PC-3 (cell line): ENCODE measurements around the gene VTN. TPM values are rescaled to one million over a fixed set of nuclear protein-coding genes. Genes with fewer than 3 reads are reported as not detected.

Experiments used
- ATAC-seq: fragments of 200-7000 bp; cut with Tn5 transposase; 2 replicates; pipeline ENCODE4 v1.9.1; 2020; ENCODE audit warnings: mild to moderate bottlenecking, moderate library complexity
- BruUV-seq: library from RNA; stranded (reverse); fragments of 400-500 nt; replicated peaks from 2 replicates; lab custom pipeline; 2021; lab: Mats Ljungman, UMichigan
- CTCF ChIA-PET: fragments of 300-600 bp; sonication (Branson Sonifier 250); formaldehyde crosslinking; loops from one replicate; lab custom pipeline; 2022; ENCODE audit warnings: antibody characterized with exemption; lab: Charles Lee
- POLR2A ChIA-PET: fragments of 300-600 bp; sonication (Branson Sonifier 250); formaldehyde crosslinking; loops from one replicate; lab custom pipeline; 2022; ENCODE audit warnings: antibody characterized with exemption; ENCODE audit not compliant: unreplicated experiment; lab: Charles Lee
- DNase-seq: peaks from one replicate; pipeline ENCODE4 v3.0.0-alpha.2; 2015
- H2AFZ ChIP-seq: fragments of 300-600 bp; sonication (generic); 2 replicates; pipeline ENCODE4 v1.6.0; 2016; ENCODE audit warnings: antibody characterized with exemption, low read length
- H3F3A ChIP-seq: fragments of 300-600 bp; sonication (generic); one replicate; pipeline ENCODE4 v1.6.0; 2017; ENCODE audit warnings: antibody characterized with exemption, low read length, control low read depth, mild to moderate bottlenecking; ENCODE audit not compliant: unreplicated experiment
- H3K27ac ChIP-seq: fragments of 300-600 bp; sonication (generic); 2 replicates; pipeline ENCODE4 v1.5.1; 2016; ENCODE audit warnings: mild to moderate bottlenecking, low read length
- H3K27me3 ChIP-seq: fragments of 300-600 bp; sonication (generic); 2 replicates; pipeline ENCODE4 v1.6.1; 2016; ENCODE audit warnings: low read length, mixed read lengths
- H3K36me3 ChIP-seq: fragments of 300-600 bp; sonication (generic); 2 replicates; pipeline ENCODE4 v1.6.1; 2016; ENCODE audit warnings: low read depth, mixed run types, low read length, mixed read lengths
- H3K4me1 ChIP-seq: fragments of 300-600 bp; sonication (generic); 2 replicates; pipeline ENCODE4 v1.5.1; 2016; ENCODE audit warnings: low read length; ENCODE audit not compliant: insufficient read depth
- H3K4me2 ChIP-seq: fragments of 300-600 bp; sonication (generic); 2 replicates; pipeline ENCODE4 v1.6.0; 2016; ENCODE audit warnings: low read length
- H3K4me3 ChIP-seq: fragments of 300-600 bp; sonication (generic); 2 replicates; pipeline ENCODE4 v1.5.1; 2016; ENCODE audit warnings: mild to moderate bottlenecking, low read length, mixed read lengths
- H3K79me2 ChIP-seq: fragments of 300-600 bp; sonication (generic); 2 replicates; pipeline ENCODE4 v1.6.1; 2017; ENCODE audit warnings: low read length, mixed read lengths
- H3K9ac ChIP-seq: fragments of 300-600 bp; sonication (generic); 2 replicates; pipeline ENCODE4 v1.6.0; 2016; ENCODE audit warnings: mild to moderate bottlenecking, low read length
- H3K9me2 ChIP-seq: fragments of 300-600 bp; sonication (generic); replicated peaks from 2 replicates; pipeline ENCODE4 v1.6.1; 2016; ENCODE audit warnings: mixed run types, low read length, mixed read lengths
- H3K9me3 ChIP-seq: fragments of 300-600 bp; sonication (generic); 2 replicates; pipeline ENCODE4 v1.6.1; 2016; ENCODE audit warnings: low read length, mixed read lengths
- H4K20me1 ChIP-seq: fragments of 300-600 bp; sonication (generic); 2 replicates; pipeline ENCODE4 v1.6.1; 2016; ENCODE audit warnings: low read length, mixed read lengths
- EZH2 ChIP-seq: fragments of 300-600 bp; sonication (generic); IDR thresholded peaks from one replicate; pipeline ENCODE4 v1.6.1; 2017; ENCODE audit warnings: antibody characterized with exemption, mild to moderate bottlenecking, low read length; ENCODE audit not compliant: unreplicated experiment
- EZH2phosphoT487 ChIP-seq: fragments of 300-600 bp; sonication (generic); IDR thresholded peaks from 2 replicates; pipeline ENCODE4 v1.6.1; 2018; ENCODE audit warnings: mild to moderate bottlenecking, antibody characterized with exemption, low read length, borderline replicate concordance
- intact Hi-C: fragments of 100-400 bp; cut with micrococcal nuclease; formaldehyde crosslinking; loops from 2 replicates; pipeline ENCODE4 v1.9.0; 2023
- total RNA-seq: library from RNA; depleted of rRNA; stranded (reverse); fragments of >200 nt; gene quantifications from 2 replicates; pipeline ENCODE4 v1.2.3, GENCODE V29; 2014
- TF ChIP-seq, protein P1 (sequence below): fragments of 300-600 bp; sonication (generic); conservative IDR thresholded peaks from 2 replicates; pipeline ENCODE4 v1.5.1; 2017; ENCODE audit warnings: antibody characterized with exemption, low read depth, mild to moderate bottlenecking, low read length

The VTN gene
- total RNA-seq, 1 experiment from 2014 or later: not detected

DNA sequence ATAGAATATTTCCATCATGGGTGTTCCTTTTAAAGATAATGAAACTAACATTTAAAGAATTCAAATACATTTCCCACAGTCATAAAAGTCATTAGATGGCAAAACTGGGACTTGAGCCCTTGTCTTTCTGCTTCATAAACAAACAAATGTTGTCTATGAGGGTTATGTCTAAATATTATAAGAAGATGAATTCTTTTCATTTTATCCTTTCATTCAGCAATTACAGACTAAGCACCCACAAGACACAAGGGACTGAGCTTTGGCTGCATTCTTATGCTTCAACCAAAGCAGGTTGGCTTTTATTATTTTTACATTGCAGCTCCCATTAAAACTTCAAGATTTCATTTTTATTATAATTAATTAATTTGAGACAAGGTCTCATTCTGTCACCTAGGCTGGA, 16.3 kb upstream of the VTN start:
- Histone ChIP-seq H3K9ac (no peak overlapping the region), H3K4me3 (no peak overlapping the region), H3K4me1 (peaks cover 9% of the 10 kb centered on the region; the same call in 1 of the 2 replicates), H3K27ac (no peak overlapping the region), H3K79me2 (peaks cover 7% of the 10 kb centered on the region; the same call in 1 of the 2 replicates), H3K36me3 (no peaks in the 10 kb centered on the region; the same call in none of the 2 replicates), H3K9me2 (no peaks in the 10 kb centered on the region), H3F3A (no peaks in the 10 kb centered on the region), H3K27me3 (no peaks in the 10 kb centered on the region), H2AFZ (no peak overlapping the region), H3K9me3 (no peaks in the 10 kb centered on the region), H4K20me1 (no peaks in the 10 kb centered on the region), H3K4me2 (no peak overlapping the region)
- ATAC-seq (no peak), DNase-seq (no peak)
- intact Hi-C loops: no loop called here
- BruUV-seq: no TSS peak
- ChIA-PET POLR2A (no interaction called here), CTCF (no interaction called here)
- TF ChIP-seq, protein P1, sequence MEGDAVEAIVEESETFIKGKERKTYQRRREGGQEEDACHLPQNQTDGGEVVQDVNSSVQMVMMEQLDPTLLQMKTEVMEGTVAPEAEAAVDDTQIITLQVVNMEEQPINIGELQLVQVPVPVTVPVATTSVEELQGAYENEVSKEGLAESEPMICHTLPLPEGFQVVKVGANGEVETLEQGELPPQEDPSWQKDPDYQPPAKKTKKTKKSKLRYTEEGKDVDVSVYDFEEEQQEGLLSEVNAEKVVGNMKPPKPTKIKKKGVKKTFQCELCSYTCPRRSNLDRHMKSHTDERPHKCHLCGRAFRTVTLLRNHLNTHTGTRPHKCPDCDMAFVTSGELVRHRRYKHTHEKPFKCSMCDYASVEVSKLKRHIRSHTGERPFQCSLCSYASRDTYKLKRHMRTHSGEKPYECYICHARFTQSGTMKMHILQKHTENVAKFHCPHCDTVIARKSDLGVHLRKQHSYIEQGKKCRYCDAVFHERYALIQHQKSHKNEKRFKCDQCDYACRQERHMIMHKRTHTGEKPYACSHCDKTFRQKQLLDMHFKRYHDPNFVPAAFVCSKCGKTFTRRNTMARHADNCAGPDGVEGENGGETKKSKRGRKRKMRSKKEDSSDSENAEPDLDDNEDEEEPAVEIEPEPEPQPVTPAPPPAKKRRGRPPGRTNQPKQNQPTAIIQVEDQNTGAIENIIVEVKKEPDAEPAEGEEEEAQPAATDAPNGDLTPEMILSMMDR: no peak
- no peak for TF ChIP-seq EZH2phosphoT487
- TF ChIP-seq EZH2: no peak

DNA sequence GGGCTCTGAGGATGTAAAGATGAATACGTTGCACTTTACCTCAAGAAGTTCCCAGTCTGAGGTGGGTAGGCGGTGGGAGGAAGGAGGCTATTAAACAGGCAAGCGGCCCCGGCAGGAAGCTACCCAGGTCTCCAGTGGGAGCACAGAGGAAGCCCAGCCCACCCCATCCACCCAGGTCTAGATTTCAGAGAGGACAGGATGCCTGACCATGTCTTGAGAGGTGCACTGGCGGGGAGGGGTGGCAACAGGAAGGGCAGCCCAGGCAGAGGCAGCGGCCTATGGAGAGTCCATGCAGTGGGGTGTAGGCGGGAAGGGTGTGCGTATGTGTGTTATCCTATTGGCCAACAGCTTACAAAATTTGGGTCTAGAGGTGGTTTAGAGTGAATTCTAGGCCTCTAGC, 15.3 kb upstream of the VTN start:
- Histone ChIP-seq H3K4me1 (peaks cover 13% of the 10 kb centered on the region), H2AFZ (peak overlapping the region; percentile 90; the same call in 1 of the 2 replicates), H3K36me3 (no peaks in the 10 kb centered on the region; the same call in none of the 2 replicates), H3K4me3 (peak overlapping the region; percentile 81), H4K20me1 (no peaks in the 10 kb centered on the region), H3K27me3 (no peaks in the 10 kb centered on the region), H3F3A (no peaks in the 10 kb centered on the region), H3K4me2 (peak overlapping the region; percentile 98), H3K9ac (peak overlapping the region; percentile 61), H3K9me2 (no peaks in the 10 kb centered on the region), H3K27ac (no peak overlapping the region), H3K79me2 (peaks cover 7% of the 10 kb centered on the region; the same call in 1 of the 2 replicates), H3K9me3 (no peaks in the 10 kb centered on the region)
- ChIA-PET POLR2A (interaction anchor here (0.6 to 1.3 kb wide), 2 partner anchors 10 to 28 kb away, joined by 3 to 8 read pairs; partner anchors contain the start of gene POLDIP2), CTCF (no interaction called here)
- ATAC-seq (peak; percentile 18; the same call in 1 of the 2 replicates), DNase-seq (no peak)
- TF ChIP-seq EZH2 (no peak), EZH2phosphoT487 (no peak)
- TF ChIP-seq, protein P1: no peak
- intact Hi-C loops: no loop called here
- BruUV-seq: no TSS peak

DNA sequence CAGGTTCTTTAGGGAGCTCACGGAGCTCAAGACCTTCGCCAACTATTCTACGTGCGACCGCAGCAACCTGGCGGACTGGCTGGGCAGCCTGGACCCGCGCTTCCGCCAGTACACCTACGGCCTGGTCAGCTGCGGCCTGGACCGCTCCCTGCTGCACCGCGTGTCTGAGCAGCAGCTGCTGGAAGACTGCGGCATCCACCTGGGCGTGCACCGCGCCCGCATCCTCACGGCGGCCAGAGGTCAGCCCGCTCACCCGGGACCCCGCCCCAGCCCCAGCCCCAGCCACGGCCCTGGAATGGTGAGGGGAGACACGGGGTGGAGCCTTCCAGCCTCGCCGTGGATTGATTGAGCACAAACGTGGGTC, 14.9 kb upstream of the VTN start:
- Histone ChIP-seq H2AFZ (peak overlapping the region; percentile 90), H3K9me2 (no peaks in the 10 kb centered on the region), H3K4me3 (peak overlapping the region; percentile 81), H3K9me3 (no peaks in the 10 kb centered on the region), H4K20me1 (no peaks in the 10 kb centered on the region), H3K79me2 (peaks cover 7% of the 10 kb centered on the region; the same call in 1 of the 2 replicates), H3K4me1 (peaks cover 16% of the 10 kb centered on the region), H3K4me2 (peak overlapping the region; percentile 98), H3K9ac (peak overlapping the region; percentile 61), H3K27ac (peak overlapping the region; percentile 35), H3K27me3 (no peaks in the 10 kb centered on the region), H3K36me3 (no peaks in the 10 kb centered on the region; the same call in 1 of the 2 replicates), H3F3A (no peaks in the 10 kb centered on the region)
- BruUV-seq: no TSS peak
- ATAC-seq (peak; percentile 61), DNase-seq (peak; percentile 34)
- TF ChIP-seq EZH2phosphoT487 (no peak), EZH2 (no peak)
- TF ChIP-seq, protein P1: no peak
- ChIA-PET CTCF (no interaction called here), POLR2A (interaction anchor here (0.6 to 1.3 kb wide), 3 partner anchors 10 to 50 kb away, joined by 3 to 8 read pairs (median 3); partner anchors contain the start of genes IFT20, POLDIP2 and TNFAIP1)
- intact Hi-C loops: no loop called here
